NCI-H510A treated with DMSO at 0.1 percent for 48 hours (cell line): Measurements from ENCODE around the gene NID2.

Experiments
- DNase-seq: peaks from one replicate; lab custom pipeline; 2025; lab: John Stamatoyannopoulos, UW

Gene NID2

DNA sequence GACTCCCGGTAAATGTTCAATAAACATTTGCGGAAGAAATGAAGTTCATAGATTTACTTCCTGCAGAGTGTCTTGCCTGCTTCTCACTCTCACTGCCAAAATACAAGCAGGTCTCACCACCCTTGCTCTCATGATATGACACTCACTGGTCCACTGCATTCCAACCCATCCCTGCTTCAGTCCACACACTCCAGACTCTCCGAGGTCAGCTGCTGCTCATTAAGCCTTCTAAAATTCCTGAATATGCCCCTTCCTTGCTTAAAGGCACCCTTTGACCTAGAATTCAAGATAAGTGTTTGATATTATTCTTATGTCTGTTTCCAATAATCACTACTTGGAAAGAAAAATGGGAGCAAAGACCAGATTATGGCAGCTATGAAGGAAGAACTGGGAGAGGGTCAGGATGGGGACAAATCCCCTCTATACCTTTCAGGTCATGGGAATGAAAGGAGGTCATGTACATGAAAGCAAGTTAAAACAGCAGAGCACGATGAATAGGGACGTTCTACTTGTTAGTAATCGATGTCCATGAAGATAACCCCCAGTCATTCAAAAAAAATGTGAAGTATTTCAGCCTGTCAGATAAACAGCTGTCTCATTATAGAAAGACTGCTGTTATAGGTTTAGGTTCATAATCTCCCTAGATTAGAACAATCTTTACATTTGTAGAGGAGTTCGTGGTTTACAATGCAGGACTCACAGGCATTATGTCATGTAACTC is 10.5 kb upstream of the NID2 start:
- DNase-seq, result no peak

DNA sequence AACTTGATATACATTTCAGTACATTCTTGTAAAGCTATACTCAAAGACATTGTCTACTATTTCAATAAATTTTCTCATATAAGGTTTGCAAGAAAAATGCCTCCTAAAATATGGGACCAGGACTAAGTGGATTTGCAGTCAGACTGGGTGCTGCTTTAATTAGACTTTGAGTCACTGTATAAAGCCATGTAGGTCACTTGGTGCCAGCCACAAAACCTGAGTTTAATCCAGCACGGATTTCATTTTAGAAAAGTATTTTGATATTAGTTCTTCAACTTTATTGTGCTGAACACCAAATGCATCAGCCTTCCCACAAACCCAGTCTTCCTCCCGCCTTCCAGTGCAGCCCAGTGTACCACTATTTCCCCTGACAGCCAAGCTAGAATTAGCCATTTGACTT is 9.9 kb upstream of the NID2 start:
- no peak for DNase-seq

DNA sequence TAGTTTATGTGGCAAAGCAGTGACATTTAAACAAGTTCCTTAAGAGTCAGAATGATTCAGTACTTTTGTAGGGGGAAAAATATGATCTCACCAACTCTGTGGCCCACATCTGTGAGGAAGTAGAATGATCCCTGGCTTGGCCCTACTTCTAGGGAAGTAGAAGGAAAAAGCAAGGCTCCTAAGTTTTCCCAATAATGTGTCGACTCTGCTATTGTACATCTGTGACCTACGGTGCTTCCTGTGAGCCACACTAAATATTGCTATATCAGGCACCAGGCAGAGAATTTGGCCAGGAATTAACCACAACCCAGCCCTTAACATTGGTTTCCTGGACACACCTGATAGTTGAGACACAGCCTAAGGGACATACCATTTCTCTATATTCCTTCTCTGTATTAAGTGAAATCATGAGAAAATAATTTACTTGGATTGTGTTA is 9.3 kb upstream of the NID2 start:
- no peak for DNase-seq

DNA sequence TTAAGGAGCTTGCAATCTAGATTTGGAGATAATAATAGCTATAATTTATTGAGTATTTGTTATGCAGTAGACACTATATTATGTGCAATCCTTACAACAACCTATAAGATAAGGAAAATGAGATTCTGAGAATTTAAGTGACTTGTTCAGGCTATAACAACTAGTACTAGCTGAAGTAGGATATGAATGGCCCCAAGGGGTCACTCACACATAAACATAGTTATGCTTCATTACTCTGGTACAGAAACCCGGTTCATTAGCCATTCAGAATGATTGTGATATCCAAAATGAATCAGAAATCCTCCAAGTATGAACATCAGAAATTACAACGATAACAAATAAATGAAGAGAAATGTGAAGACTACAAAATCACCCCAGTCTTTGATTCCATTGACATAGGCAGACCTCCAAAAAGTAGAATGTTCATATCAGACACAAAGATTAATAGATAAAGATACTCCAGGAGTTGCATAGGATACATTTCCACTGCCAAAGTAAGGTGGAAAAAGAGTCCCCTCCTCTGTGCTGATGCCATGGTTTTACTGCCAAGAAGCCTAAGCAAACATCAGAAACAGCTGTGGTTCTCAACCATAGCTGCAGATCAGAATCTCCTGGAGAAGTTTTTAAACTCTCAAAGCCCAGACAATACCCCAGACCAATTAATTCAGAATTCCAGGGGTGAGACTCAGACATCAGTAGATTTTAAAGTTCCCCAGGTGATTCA is 8.6 kb upstream of the NID2 start:
- DNase-seq, result no peak

DNA sequence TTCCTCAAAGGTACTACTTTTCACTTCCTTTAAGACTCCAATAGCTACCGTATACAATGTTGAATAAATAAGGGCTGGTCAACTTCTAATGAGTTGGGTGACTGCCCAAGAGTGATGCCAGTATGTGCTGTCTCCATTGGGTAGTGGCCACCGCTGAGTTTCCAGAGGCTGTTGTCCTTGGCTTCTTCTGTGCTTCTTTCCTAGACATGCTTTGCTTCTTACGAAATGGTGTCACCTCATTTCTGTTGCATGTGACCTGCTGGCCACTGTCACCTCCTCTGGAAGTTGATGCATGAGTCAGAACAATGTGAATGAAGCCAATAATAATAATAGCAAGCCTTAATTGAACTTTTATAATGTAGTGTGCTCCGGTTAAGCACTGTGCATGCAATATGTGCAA is 7.5 kb upstream of the NID2 start:
- no peak for DNase-seq

DNA sequence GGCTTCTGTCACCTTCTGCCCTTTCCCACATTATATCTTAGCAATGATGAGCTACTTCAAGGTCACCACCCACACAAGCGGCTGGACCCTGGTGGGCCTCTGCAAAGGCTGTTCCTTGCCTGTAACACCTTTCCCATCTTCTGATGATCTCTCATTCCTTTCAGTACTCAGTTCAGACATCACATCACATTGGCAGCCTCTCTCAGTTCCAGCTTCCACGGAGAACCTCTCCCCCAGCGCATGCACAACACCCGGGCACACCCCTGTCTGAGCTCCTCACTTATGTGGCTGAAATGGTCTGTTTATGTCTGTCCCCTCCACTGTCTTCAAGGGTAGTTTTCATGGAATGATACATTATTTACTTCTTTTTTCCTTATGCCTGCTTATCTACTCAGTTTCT is 6.5 kb upstream of the NID2 start:
- DNase-seq, result no peak

DNA sequence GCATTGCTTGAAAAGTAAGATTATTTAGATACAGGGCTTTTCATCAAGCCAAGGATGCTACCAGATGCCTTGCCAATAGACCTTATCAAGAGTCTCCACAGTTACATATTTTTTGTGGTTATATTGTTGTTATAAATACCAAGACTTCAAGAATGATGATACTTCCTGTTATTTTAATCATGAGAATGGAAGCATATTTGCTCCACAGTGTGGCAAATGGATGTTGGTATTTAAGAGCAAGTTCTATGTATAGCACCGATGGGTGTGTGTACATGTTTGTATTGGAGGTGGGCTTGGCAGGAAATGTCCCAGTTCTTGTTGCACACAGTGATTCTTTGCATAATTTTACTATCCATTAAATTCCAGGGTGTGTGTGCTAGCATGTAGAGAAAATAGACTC is 4.4 kb upstream of the NID2 start:
- DNase-seq, result no peak

DNA sequence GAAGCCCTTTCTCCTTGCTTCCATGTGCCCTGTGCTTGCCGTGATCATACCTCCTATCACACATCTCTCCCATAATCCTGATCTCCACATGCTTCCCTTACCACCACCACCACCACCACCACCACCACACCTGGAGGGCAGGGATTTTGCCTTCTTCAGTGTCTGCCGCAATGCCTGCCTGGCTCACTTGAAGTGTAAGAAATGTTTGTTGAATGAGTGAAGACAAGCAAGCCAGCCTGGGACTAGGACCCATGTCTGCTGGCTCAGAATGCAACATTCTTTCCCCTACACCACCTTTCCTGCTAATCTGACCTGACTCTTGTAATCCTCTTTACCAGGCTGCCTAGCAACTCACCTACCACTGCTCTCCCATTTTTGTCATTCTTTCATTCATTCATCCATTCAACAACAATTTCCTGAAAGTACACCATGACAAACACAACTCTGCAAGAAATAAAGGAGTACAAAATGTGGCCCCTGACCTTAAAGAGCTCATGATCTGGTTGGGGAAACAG is 3.5 kb upstream of the NID2 start:
- no peak for DNase-seq

DNA sequence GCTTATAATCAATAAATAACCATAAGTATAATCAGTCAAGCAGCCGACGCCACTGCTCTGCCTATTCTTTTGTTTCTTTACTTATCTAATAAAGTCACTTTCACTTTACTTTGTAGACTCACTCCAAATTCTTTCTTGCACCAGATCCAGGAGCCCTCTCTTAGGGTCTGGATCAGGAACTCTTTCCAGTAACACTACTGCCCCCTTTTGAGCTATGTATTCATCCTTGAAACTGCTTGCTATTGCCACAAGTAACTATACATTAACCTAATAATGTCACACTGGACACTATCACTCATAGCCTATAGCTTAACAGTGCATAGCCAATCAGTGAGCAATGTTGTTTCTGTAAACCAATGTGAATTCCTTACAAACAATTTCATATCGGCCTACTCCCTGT is 2.8 kb upstream of the NID2 start:
- no peak for DNase-seq

DNA sequence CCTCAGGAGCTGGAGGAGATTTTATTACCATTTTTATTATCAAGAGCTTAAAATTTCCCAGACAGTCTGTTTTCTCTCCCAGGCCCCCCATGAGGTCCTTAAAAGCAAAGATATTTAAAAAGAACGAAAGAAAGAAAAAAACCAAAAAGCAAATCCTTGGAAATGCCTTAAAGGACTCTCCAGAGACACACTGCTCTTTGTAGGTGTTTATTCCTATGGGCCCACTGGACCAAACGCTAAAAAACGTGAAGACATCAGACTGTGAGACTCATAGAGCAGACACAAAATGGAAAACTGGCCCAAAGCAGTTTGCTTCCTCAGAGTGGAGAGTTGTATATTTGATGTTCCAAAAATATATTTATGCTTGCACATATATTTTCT is 1.2 kb upstream of the NID2 start:
- no peak for DNase-seq

DNA sequence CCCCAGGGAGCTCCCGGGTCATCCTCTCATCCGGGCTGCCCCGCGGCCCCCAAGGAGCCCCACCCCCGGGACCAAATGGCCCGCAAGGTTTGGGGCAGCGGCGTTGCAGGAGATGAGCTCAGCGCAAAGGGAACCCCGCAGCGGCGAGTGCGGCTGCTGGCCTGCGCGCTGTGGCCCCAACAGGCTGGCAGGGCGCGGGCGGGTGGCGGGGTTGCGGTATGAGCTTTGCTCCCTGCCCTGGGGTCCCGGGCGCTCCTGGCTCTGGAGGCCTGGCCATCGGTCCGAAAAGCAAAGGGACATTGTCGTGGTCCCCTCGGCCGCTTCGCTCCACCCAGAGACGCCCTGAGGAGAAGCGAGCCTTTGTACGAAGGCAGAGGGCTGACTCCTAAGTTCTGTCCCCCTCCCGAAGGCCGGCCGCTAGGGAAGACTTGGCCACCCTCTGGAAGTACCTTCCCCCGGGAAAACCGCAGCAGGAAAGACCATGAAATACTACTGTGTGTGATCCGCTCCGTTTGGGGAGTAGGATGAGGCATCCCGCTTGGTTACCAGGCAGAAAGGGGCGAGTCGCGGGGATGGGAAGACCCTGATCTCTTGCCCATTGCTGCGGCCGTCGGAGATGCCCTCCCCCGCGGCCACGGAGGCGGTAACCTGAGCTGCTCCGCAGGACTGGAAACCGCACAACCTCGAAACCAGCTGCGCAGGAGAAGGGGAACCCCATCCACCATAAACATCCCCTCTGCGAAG is 620 bp upstream of the NID2 start:
- no peak for DNase-seq

DNA sequence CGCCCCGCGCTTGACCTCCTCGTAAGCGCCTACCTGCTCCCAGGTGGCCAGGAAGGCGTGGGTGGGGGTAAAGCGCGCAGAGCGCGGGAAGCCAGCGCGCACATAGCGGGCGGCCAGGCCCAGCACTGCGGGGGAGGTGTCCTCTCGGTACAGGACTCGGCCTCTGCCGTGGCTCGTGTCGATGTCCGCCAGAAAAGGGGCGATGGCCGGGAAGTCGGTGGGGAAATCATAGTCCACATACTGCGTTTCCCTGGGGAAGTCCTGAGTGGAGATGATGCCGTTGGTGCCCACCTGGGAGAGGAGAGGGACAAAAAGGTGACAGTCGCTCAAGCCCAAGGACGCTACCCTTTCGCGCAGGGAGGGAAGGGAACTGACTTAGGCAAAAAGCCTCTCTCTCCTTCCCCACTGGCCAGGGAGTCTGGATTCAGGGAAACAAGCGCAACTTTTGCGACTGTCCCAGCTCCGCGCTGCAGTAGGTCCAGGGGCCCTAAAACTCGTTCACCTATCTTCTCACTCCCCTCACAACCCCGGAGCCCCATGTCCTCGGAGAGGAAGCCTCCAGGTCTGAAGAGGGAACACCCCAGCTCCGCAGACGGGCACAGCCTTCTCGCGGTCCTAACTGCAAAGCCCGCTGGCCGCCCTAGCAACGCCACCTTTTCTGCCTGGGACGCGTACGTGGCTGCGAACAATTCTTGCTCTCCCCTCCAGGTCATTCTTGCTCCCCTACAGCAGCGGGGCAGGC is 815 bp downstream of the NID2 start:
- DNase-seq, result no peak

DNA sequence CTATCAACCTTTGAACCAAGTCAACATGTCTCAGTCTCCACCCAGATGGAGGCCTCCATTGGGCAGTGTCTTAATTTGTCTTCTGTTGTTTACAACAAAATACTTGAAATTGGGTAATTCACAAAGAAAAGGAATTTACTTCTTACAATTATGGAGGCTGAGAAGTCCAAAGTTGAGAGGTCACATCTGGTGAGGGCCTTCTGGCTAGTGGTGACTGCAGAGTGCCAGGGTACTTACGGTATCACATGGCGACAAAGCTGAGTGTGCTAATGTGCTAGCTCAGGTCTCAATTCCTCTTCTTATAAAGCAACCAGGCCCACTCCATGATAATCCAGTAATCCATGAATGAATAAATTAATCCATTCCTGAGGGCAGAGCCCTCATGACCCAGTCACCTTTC is 4.7 kb downstream of the NID2 start:
- no peak for DNase-seq

DNA sequence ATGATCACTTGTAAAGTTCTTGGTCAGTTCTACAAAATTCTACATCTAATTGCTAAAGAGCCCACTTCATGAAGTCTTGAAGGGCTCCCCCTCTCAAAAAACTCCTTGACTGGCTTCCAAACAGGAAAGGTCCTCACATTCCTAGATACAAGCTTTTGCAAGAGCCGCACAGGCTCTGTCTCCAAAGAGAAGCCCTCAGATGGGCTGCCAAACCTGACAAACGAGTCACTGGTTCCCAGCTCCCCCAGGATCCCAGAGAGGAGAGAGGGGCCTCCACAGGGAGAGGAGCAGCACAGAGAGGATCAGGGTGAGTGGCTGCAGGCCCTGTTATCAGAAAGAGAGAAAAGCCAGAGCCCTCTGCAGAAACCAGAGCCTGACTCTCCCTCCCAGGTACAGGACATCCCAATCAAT is 5.8 kb downstream of the NID2 start:
- DNase-seq, result no peak

DNA sequence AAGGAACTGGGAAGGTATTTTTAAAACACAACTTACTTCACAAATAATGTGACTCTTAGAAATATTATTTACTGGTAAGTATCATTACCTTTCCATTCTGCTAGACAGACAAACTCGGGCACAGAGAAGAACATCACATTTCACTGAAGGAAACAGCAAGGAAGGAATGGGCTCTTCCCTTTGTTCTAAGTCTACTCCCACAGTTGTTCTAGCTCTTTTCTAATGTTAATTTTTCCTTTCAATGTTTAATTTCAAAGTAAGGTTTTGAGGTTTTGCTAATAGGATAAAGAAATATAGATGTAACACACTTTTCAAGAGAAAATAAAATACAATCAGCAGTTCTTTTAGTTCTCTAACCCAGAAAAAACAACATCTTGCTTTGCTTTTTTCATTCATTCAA is 7.0 kb downstream of the NID2 start:
- no peak for DNase-seq

DNA sequence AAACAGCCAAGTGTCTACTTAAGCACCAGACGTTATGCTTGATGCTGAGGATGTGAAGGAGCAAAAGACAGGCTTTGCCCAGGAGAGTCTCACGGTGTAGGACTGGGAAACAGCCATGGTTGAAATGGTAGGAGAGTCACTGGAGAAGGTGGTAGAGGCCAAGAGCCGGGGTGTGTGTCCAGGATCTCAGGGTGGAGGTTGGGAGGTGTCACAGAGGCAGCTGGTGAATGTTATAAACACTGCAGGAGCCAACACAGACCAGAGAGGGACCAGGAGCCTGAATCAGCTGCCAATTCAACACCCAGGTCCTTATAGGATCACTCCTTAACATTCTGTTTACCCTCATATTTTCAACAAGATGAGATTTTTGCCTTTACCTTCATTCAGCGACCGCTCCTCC is 7.5 kb downstream of the NID2 start:
- DNase-seq, result no peak

DNA sequence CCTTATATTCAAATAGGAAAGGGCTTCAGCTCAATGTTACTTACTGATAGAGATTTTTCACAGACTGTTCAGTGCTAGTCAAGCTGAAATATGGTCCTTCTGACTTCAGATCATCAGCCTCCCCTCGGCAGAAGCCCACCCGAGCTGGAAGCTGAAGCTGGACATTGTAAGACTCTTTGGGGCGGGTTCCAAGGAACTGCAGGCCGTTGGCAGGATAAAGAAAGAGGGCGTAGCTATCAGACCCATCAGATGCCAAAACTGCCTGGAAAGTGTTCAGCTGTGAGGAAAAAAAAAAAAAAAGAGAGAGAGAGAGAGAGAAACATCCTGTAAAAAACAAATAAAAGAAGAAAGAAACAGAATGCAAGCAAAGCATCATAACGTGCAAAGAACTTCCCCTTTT is 8.8 kb downstream of the NID2 start:
- DNase-seq, result no peak

DNA sequence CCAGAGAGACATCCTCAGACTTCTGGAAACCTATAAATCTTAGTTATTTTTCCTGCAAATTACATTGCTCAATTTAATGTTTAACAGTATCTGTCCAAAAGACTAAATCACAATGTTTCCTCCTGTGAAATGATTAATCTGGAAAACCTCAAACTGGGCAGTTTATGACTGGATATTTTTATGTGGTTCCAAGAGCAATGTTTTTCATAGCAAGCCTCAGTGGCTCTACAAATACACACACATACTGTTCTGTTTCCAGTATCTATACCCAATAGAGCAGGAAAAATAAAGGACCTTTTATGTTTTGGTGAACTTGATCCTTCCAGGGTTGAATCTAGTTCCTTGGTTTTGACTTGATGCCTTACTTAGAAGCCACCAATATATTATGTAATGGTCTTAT is 9.2 kb downstream of the NID2 start:
- no peak for DNase-seq

DNA sequence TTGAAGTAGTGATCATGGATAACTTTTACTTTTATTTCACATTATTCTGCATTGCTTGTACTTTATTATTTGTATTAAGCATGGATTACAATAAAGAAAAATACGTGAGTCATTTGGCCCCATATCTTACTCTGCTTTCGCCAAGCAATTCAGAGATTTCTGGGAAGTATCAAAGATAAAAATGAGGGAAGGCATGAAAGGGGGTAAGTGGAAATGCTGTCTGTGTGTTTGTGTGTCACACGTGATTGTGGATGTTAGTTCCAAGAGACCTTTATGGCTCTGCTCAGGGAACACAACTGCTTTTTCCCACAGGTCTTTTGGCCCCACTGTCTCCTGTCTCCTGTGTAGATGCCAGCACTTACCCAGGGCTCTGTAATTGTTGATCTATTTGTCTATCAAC is 10.5 kb downstream of the NID2 start:
- no peak for DNase-seq

DNA sequence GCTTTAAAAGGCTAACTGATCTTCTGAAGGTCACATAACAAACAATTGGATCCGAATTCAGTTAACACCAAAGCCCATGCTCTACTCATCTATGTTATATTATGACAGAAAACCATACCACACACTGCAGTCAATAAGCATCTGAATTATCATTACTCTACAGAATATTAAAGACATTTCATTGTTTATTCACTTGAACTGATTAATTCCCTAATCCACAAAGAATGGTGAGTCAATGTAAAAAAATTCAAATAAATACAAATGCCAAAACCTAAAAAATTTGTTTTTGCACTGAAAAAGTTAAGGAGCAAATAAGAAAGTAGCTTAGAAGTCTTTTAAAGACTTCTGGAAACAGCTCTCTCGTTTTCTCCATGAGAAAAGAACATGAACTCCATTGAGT is 13.7 kb downstream of the NID2 start:
- DNase-seq, result no peak

DNA sequence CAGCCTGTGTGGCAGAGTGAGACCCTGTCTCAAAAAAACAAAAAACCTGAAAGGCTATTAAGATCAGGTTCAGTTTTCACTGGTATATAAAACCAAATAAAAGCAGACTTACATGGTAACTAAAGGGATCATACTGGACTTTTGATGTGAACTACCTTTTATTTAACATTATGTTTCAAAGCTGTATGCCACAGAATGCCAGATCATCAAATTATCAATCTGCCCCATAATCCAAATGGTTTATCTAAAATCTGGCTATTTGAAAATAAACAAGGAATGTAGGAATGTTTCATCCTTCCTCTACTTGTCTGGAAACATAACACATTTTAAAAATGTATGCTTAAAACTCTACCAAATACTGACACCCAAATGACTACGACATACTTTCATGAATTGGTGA is 14.2 kb downstream of the NID2 start:
- no peak for DNase-seq

DNA sequence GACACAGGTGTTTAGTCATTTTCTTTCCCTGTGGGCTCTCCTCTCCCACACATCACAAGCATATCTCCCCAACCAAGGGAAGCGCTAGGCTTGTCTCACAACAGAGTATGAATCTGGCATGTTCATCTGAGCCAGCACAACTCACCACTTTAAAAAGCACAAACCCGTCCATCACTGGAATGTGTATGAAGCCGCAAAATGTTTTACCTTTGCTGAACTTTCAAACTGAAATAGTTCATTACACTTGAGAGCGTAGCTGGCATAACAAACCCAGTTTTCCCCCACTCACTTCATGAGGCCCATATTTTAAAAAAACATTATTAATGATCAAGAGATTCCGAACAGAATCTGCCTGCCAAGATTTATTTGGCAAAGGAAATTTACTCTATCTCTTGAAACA is 15.8 kb downstream of the NID2 start:
- DNase-seq, result no peak
